Naive thymus-derived CD4-positive, alpha-beta T cell (primary cell): ENCODE data around the gene SULF2. TPM values are rescaled to one million over a fixed set of nuclear protein-coding genes. Genes with fewer than 3 reads are reported as not detected.

Experiments
- ATAC-seq: fragments of 150-1000 bp; cut with Tn5 transposase; 2 replicates; pipeline ENCODE4 v1.10.0; 2021; ENCODE audit warnings: mild to moderate bottlenecking, moderate library complexity
- CTCF ChIA-PET: fragments of 350-600 bp; sonication (Branson Sonifier 250); formaldehyde crosslinking; loops from one replicate; lab custom pipeline; 2021; ENCODE audit warnings: antibody characterized with exemption; lab: Charles Lee
- POLR2A ChIA-PET: fragments of 350-600 bp; sonication (Branson Sonifier 250); formaldehyde crosslinking; loops from one replicate; lab custom pipeline; 2021; ENCODE audit warnings: antibody characterized with exemption, inconsistent platforms; lab: Charles Lee
- DNase-seq, 9 donors: peaks; one replicate each; pipeline versions ENCODE4 v3.0.0 to v3.0.0-alpha.2; 2020 to 2022; ENCODE audit warnings: mixed read lengths in 1 of 9
- H3K27ac ChIP-seq: one replicate; pipeline ENCODE4 v1.7.0; 2013; ENCODE audit warnings: mild to moderate bottlenecking, low read depth, low read length, moderate library complexity
- H3K27me3 ChIP-seq, 2 donors: one replicate each; pipeline ENCODE4 v1.7.0; 2013; ENCODE audit warnings: low read length in 2 of 2, mild to moderate bottlenecking in 2 of 2, moderate library complexity in 2 of 2; ENCODE audit not compliant: control insufficient read depth in 2 of 2, insufficient read depth in 2 of 2
- H3K36me3 ChIP-seq, 3 experiments: 1 replicate in 2 of 3; 2 replicates in 1 of 3; pipeline ENCODE4 v1.7.0; 2013; ENCODE audit warnings: low read length in 3 of 3, mild to moderate bottlenecking in 3 of 3, moderate library complexity in 1 of 3; ENCODE audit not compliant: insufficient read depth in 3 of 3, control insufficient read depth in 2 of 3
- H3K4me1 ChIP-seq, 2 donors: one replicate each; pipeline ENCODE4 v1.7.0; 2013; ENCODE audit warnings: low read length in 2 of 2, mild to moderate bottlenecking in 2 of 2, moderate library complexity in 1 of 2; ENCODE audit not compliant: control insufficient read depth in 2 of 2, insufficient read depth in 2 of 2
- H3K4me3 ChIP-seq: 2 replicates; pipeline ENCODE4 v1.7.0; 2013; ENCODE audit warnings: mild to moderate bottlenecking, low read length
- H3K9me3 ChIP-seq, 3 experiments: 1 replicate in 2 of 3; 2 replicates in 1 of 3; pipeline ENCODE4 v1.7.0; 2013; ENCODE audit warnings: low read length in 3 of 3; ENCODE audit not compliant: control insufficient read depth in 2 of 3
- H3K27ac Mint-ChIP-seq, 9 donors: one replicate each; pipeline ENCODE4 v1.8.0; 2020 to 2022; ENCODE audit warnings: mixed read lengths in 9 of 9, mild to moderate bottlenecking in 8 of 9, moderate library complexity in 5 of 9, inconsistent platforms in 2 of 9
- H3K27me3 Mint-ChIP-seq, 5 donors: one replicate each; pipeline ENCODE4 v1.8.0; 2021 to 2022; ENCODE audit warnings: mixed read lengths in 5 of 5, mild to moderate bottlenecking in 1 of 5
- H3K36me3 Mint-ChIP-seq, 5 donors: one replicate each; pipeline ENCODE4 v1.8.0; 2020 to 2022; ENCODE audit warnings: mixed read lengths in 5 of 5, mild to moderate bottlenecking in 3 of 5, inconsistent platforms in 1 of 5
- H3K4me1 Mint-ChIP-seq, 7 donors: one replicate each; pipeline ENCODE4 v1.8.0; 2020 to 2022; ENCODE audit warnings: mixed read lengths in 7 of 7, mild to moderate bottlenecking in 3 of 7, inconsistent platforms in 1 of 7
- H3K4me3 Mint-ChIP-seq, 10 donors: one replicate each; pipeline ENCODE4 v1.8.0; 2020 to 2022; ENCODE audit warnings: mild to moderate bottlenecking in 10 of 10, mixed read lengths in 10 of 10, moderate library complexity in 6 of 10, inconsistent platforms in 2 of 10
- H3K9me3 Mint-ChIP-seq, 11 donors: one replicate each; pipeline ENCODE4 v1.8.0; 2020 to 2022; ENCODE audit warnings: mixed read lengths in 11 of 11, mild to moderate bottlenecking in 4 of 11, inconsistent platforms in 1 of 11, moderate library complexity in 1 of 11
- intact Hi-C, 2 donors: fragments of 100-400 bp; cut with micrococcal nuclease; formaldehyde crosslinking; loops; one replicate each; pipeline ENCODE4 v1.15.1; 2023
- polyA plus RNA-seq, 2 donors: library from polyadenylated mRNA; unstranded; fragments of 300-500 nt; fragmentation: Illumina TruSeq; gene quantifications; one replicate each; pipeline ENCODE4 v1.2.3, GENCODE V29; 2021
- total RNA-seq, 6 experiments: library from RNA in 5 of 6; stranded (reverse) in 5 of 6; gene quantifications; 1 replicate in 5 of 6; 2 replicates in 1 of 6; pipeline ENCODE4 v1.2.3 and lab custom pipeline; 2021 to 2026

Gene SULF2
- total and polyA plus RNA-seq, 7 experiments from 2014 or later, result 0.43 to 133 (median 1.5) TPM

GRCh38 chr20:47664068-47664437 is 121.2 kb downstream of the SULF2 start:
- no peak overlapping the region for H3K4me3 Mint-ChIP-seq
- intact Hi-C loops, result no loop called here

GRCh38 chr20:47663354-47664067 is 121.8 kb downstream of the SULF2 start:
- Mint-ChIP-seq H3K4me1 (peaks cover 3 to 11% (median 6%) of the 10 kb centered on the region in 7 donors), H3K9me3 (peaks cover 0 to 4% (median 0%) of the 10 kb centered on the region in 11 donors), H3K4me3 (peak overlapping the region in 1 of 10 donors; percentile 11), H3K27me3 (no peaks in the 10 kb centered on the region), H3K27ac (peak overlapping the region in 4 of 9 donors; percentile 28 to 75 (median 53)), H3K36me3 (peaks cover 0 to 4% (median 0%) of the 10 kb centered on the region in 5 donors)
- Histone ChIP-seq H3K4me1 (no peaks in the 10 kb centered on the region), H3K36me3 (peaks cover 0 to 15% (median 0%) of the 10 kb centered on the region in 3 experiments), H3K4me3 (no peak overlapping the region), H3K27me3 (no peaks in the 10 kb centered on the region), H3K27ac (no peak overlapping the region), H3K9me3 (no peaks in the 10 kb centered on the region)
- ATAC-seq (peak; percentile 88), DNase-seq (peak; percentile 60 to 79 (median 70))
- ChIA-PET CTCF (interaction anchor here (0.5 to 4.3 kb wide), 11 partner anchors 32 to 1591 kb away, joined by 3 to 24 read pairs (median 4); no protein-coding TSS in a partner anchor), POLR2A (no interaction called here)
- intact Hi-C loops, result loop anchor here (1.0 kb wide), 2 partner anchors 64 to 958 kb away; no protein-coding TSS in a partner anchor

More at GRCh38 chr20:47664068-47664437, 121.2 kb downstream of the SULF2 start:
- H3K27me3 Mint-ChIP-seq, result no peaks in the 10 kb centered on the region
- peak; percentile 16 for ATAC-seq
- H3K4me1 Mint-ChIP-seq, result peaks cover 3 to 11% (median 6%) of the 10 kb centered on the region in 7 donors
- no peak overlapping the region for H3K4me3 ChIP-seq
- peak overlapping the region in 2 of 9 donors; percentile 29 to 75 for H3K27ac Mint-ChIP-seq
- CTCF ChIA-PET, result interaction anchor here (0.5 to 1.5 kb wide), 9 partner anchors 31 to 1591 kb away, joined by 3 to 6 read pairs (median 4); no protein-coding TSS in a partner anchor
- no peak for DNase-seq
- H3K27me3 ChIP-seq, result no peaks in the 10 kb centered on the region
- POLR2A ChIA-PET, result no interaction called here
- no peaks in the 10 kb centered on the region for H3K9me3 ChIP-seq
- no peak overlapping the region for H3K27ac ChIP-seq
- H3K9me3 Mint-ChIP-seq, result peaks cover 0 to 4% (median 0%) of the 10 kb centered on the region in 11 donors
- peaks cover 0 to 4% (median 0%) of the 10 kb centered on the region in 5 donors for H3K36me3 Mint-ChIP-seq
- no peaks in the 10 kb centered on the region for H3K4me1 ChIP-seq
- peaks cover 0 to 15% (median 0%) of the 10 kb centered on the region in 3 experiments for H3K36me3 ChIP-seq

- no peak for ATAC-seq
- H3K9me3 Mint-ChIP-seq, result peaks cover 0 to 4% (median 0%) of the 10 kb centered on the region in 11 donors
- no peak for DNase-seq
- no peak overlapping the region for H3K27ac ChIP-seq
- intact Hi-C loops, result loop anchor here (1.0 kb wide), 2 partner anchors 65 to 959 kb away; no protein-coding TSS in a partner anchor
- H3K4me1 Mint-ChIP-seq, result peaks cover 4 to 11% (median 6%) of the 10 kb centered on the region in 7 donors
- H3K27ac Mint-ChIP-seq, result peak overlapping the region in 3 of 9 donors; percentile 8 to 62 (median 48)
- no peaks in the 10 kb centered on the region for H3K9me3 ChIP-seq
- POLR2A ChIA-PET, result interaction anchor here (0.6 to 0.7 kb wide), 2 partner anchors 1029 to 1182 kb away, joined by 3 to 4 read pairs; no protein-coding TSS in a partner anchor
- no peaks in the 10 kb centered on the region for H3K27me3 Mint-ChIP-seq
- peak overlapping the region in 2 of 10 donors; percentile 32 to 41 for H3K4me3 Mint-ChIP-seq
- peaks cover 0 to 9% (median 0%) of the 10 kb centered on the region in 5 donors for H3K36me3 Mint-ChIP-seq
- no peak overlapping the region for H3K4me3 ChIP-seq
- no peaks in the 10 kb centered on the region for H3K4me1 ChIP-seq
- H3K27me3 ChIP-seq, result no peaks in the 10 kb centered on the region
- CTCF ChIA-PET, result interaction anchor here (0.6 to 4.3 kb wide), 5 partner anchors 10 to 1365 kb away, joined by 3 to 24 read pairs (median 3); no protein-coding TSS in a partner anchor
- peaks cover 0 to 21% (median 0%) of the 10 kb centered on the region in 3 experiments for H3K36me3 ChIP-seq
Measured at GRCh38 chr20:47662483-47663353, 122.6 kb downstream of the SULF2 start.

GRCh38 chr20:47661714-47662113 is 123.6 kb downstream of the SULF2 start:
- Mint-ChIP-seq H3K4me3 (no peak overlapping the region), H3K4me1 (peaks cover 4 to 11% (median 6%) of the 10 kb centered on the region in 7 donors), H3K36me3 (peaks cover 0 to 18% (median 0%) of the 10 kb centered on the region in 5 donors), H3K9me3 (peaks cover 0 to 3% (median 0%) of the 10 kb centered on the region in 11 donors), H3K27me3 (no peaks in the 10 kb centered on the region), H3K27ac (peak overlapping the region in 1 of 9 donors; percentile 21)
- POLR2A ChIA-PET, result no interaction called here
- Histone ChIP-seq H3K4me1 (no peaks in the 10 kb centered on the region), H3K27me3 (no peaks in the 10 kb centered on the region), H3K36me3 (peaks cover 0 to 26% (median 0%) of the 10 kb centered on the region in 3 experiments), H3K4me3 (no peak overlapping the region), H3K27ac (no peak overlapping the region), H3K9me3 (no peaks in the 10 kb centered on the region)
- ATAC-seq (no peak), DNase-seq (no peak)
- intact Hi-C loops, result no loop called here
- CTCF ChIA-PET, result interaction anchor here (0.7 to 4.3 kb wide), 3 partner anchors 11 to 959 kb away, joined by 3 to 24 read pairs (median 4); no protein-coding TSS in a partner anchor

GRCh38 chr20:47660983-47661700 is 124.1 kb downstream of the SULF2 start:
- no peak for ATAC-seq
- H3K4me1 Mint-ChIP-seq, result peaks cover 4 to 11% (median 6%) of the 10 kb centered on the region in 7 donors
- ChIA-PET POLR2A (no interaction called here), CTCF (interaction anchor here (1.5 to 4.3 kb wide), 2 partner anchors 11 to 959 kb away, joined by 4 to 24 read pairs; no protein-coding TSS in a partner anchor)
- no peak for DNase-seq
- no peak overlapping the region for H3K4me3 ChIP-seq
- no peak overlapping the region for H3K27ac ChIP-seq
- H3K9me3 Mint-ChIP-seq, result peaks cover 0 to 3% (median 0%) of the 10 kb centered on the region in 11 donors
- H3K27me3 ChIP-seq, result no peaks in the 10 kb centered on the region
- intact Hi-C loops, result no loop called here
- no peaks in the 10 kb centered on the region for H3K27me3 Mint-ChIP-seq
- H3K36me3 ChIP-seq, result peaks cover 0 to 30% (median 0%) of the 10 kb centered on the region in 3 experiments
- no peaks in the 10 kb centered on the region for H3K4me1 ChIP-seq
- H3K9me3 ChIP-seq, result no peaks in the 10 kb centered on the region
- peak overlapping the region in 4 of 9 donors; percentile 12 to 56 (median 17) for H3K27ac Mint-ChIP-seq
- no peak overlapping the region for H3K4me3 Mint-ChIP-seq
- H3K36me3 Mint-ChIP-seq, result peaks cover 0 to 19% (median 2%) of the 10 kb centered on the region in 5 donors
